K562 (cell line): ENCODE results near the gene TOP3A. TPM values are rescaled to one million over a fixed set of nuclear protein-coding genes. Genes with fewer than 3 reads are reported as not detected.

Source experiments
- ATAC-seq: fragments of 200-7000 bp; cut with Tn5 transposase; 3 replicates; pipeline ENCODE4 v1.9.1; 2020; ENCODE audit warnings: moderate library complexity
- BruUV-seq: library from RNA; stranded (reverse); fragments of 400-500 nt; replicated peaks from 2 replicates; lab custom pipeline; 2021; lab: Mats Ljungman, UMichigan
- CTCF ChIA-PET: fragments of 300-600 bp; formaldehyde crosslinking; extraction: SDS; loops from one replicate; lab custom pipeline; 2021; ENCODE audit warnings: low intra/inter-chr PET ratio; lab: Yijun Ruan, JAX
- POLR2A ChIA-PET: fragments of 300-600, 350-650 bp; sonication (Branson Sonifier 250); formaldehyde crosslinking; extraction: SDS; loops from one replicate; lab custom pipeline; 2021; ENCODE audit warnings: antibody characterized with exemption, inconsistent platforms; lab: Yijun Ruan, JAX
- DNase-seq, 4 experiments: peaks; one replicate each; pipeline versions ENCODE4 v3.0.0 to v3.0.0-alpha.2; 2011 to 2018; ENCODE audit warnings: low spot score in 3 of 4, mixed read lengths in 3 of 4; ENCODE audit errors: extremely low read depth in 1 of 4
- FAIRE-seq: peaks from 2 replicates; lab custom pipeline; 2011; peaks lifted over from hg19 to GRCh38; lab: Jason Lieb, UNC
- H2AFZ ChIP-seq: 2 replicates; pipeline ENCODE4 v1.6.0; 2011; ENCODE audit warnings: low read depth, low read length, control low read depth, inconsistent platforms
- H3K27ac ChIP-seq: fragments of 200-600 bp; 3 replicates; pipeline ENCODE4 v1.8.0; 2011; ENCODE audit warnings: low read depth, mild to moderate bottlenecking, control low read depth, inconsistent platforms, low read length, moderate library complexity, mixed read lengths; ENCODE audit errors: extremely low read depth
- H3K27me3 ChIP-seq, 2 experiments: fragments of 300-600 bp in 1 of 2; 2 replicates in 1 of 2; 3 replicates in 1 of 2; pipeline versions ENCODE4 v1.6.0 to v1.8.0; 2011; ENCODE audit warnings: inconsistent platforms in 2 of 2, low read length in 2 of 2, mild to moderate bottlenecking in 1 of 2, mixed read lengths in 1 of 2, moderate library complexity in 1 of 2; ENCODE audit not compliant: control insufficient read depth in 2 of 2, insufficient read depth in 2 of 2
- H3K36me3 ChIP-seq: fragments of 300-600 bp; 3 replicates; pipeline ENCODE4 v1.8.0; 2011; ENCODE audit warnings: mild to moderate bottlenecking, low read length, inconsistent platforms; ENCODE audit not compliant: control insufficient read depth, insufficient read depth
- H3K4me1 ChIP-seq, 2 experiments: fragments of 200-600 bp in 1 of 2; replicated peaks in 1 of 2; 2 replicates in 1 of 2; 3 replicates in 1 of 2; pipeline versions ENCODE4 v1.5.1 to v1.8.0; 2011; ENCODE audit warnings: inconsistent platforms in 2 of 2, low read length in 2 of 2, mild to moderate bottlenecking in 1 of 2, mixed read lengths in 1 of 2, moderate library complexity in 1 of 2; ENCODE audit not compliant: control insufficient read depth in 2 of 2, insufficient read depth in 2 of 2
- H3K4me2 ChIP-seq: 2 replicates; pipeline ENCODE4 v1.6.1; 2011; ENCODE audit warnings: low read length, control low read depth, inconsistent platforms, mixed read lengths; ENCODE audit not compliant: insufficient read depth
- H3K4me3 ChIP-seq: fragments of 200-600 bp; sonication (generic), shearing (Covaris generic); 2 replicates; pipeline ENCODE4 v1.5.1; 2016; ENCODE audit warnings: control low read depth, inconsistent platforms
- H3K79me2 ChIP-seq: fragments of 200-600 bp; 3 replicates; pipeline ENCODE4 v1.8.0; 2011; ENCODE audit warnings: low read length, inconsistent platforms; ENCODE audit not compliant: control insufficient read depth, insufficient read depth
- H3K9ac ChIP-seq, 2 experiments: 2 replicates each; pipeline versions ENCODE4 v1.6.0 to v1.6.1; 2011; ENCODE audit warnings: low read depth in 2 of 2, low read length in 2 of 2, control low read depth in 1 of 2, inconsistent platforms in 1 of 2, mild to moderate bottlenecking in 1 of 2, mixed read lengths in 1 of 2; ENCODE audit not compliant: insufficient read depth in 1 of 2
- H3K9me1 ChIP-seq: one replicate; pipeline ENCODE4 v1.6.0; 2011; ENCODE audit warnings: inconsistent platforms, mild to moderate bottlenecking, low read length, moderate library complexity; ENCODE audit not compliant: control insufficient read depth, insufficient read depth
- H3K9me3 ChIP-seq: replicated peaks from 2 replicates; pipeline ENCODE4 v1.5.1; 2011; ENCODE audit warnings: low read depth, low read length, inconsistent platforms; ENCODE audit not compliant: control insufficient read depth, insufficient read depth
- H4K20me1 ChIP-seq: replicated peaks from 2 replicates; pipeline ENCODE4 v1.6.1; 2011; ENCODE audit warnings: low read length, inconsistent platforms, mixed read lengths; ENCODE audit not compliant: control insufficient read depth, insufficient read depth
- CAMTA2 ChIP-seq: fragments of 250-450 bp; sonication (Bioruptor Pico); conservative IDR thresholded peaks from 2 replicates; pipeline ENCODE4 v1.5.1; 2022
- COPS2 ChIP-seq: fragments of 450-650 bp; conservative IDR thresholded peaks from 2 replicates; pipeline ENCODE4 v1.6.1; 2016; ENCODE audit warnings: mild to moderate bottlenecking, moderate library complexity
- FOXM1 ChIP-seq, 2 experiments: fragments of 450-650 bp in 1 of 2; sonication (generic) in 1 of 2; formaldehyde crosslinking in 1 of 2; IDR thresholded peaks; 2 replicates each; pipeline versions ENCODE4 v1.6.1 to v1.9.0; 2017 to 2022; ENCODE audit warnings: low read depth in 2 of 2, mild to moderate bottlenecking in 2 of 2, missing genetic modification reagents in 1 of 2, moderate library complexity in 1 of 2
- HDAC3 ChIP-seq: fragments of 450-650 bp; IDR thresholded peaks from 2 replicates; pipeline ENCODE4 v1.6.1; 2018; ENCODE audit warnings: borderline replicate concordance, mild to moderate bottlenecking, moderate library complexity; ENCODE audit not compliant: partially characterized antibody
- MAX ChIP-seq: sonication (generic); formaldehyde crosslinking; IDR thresholded peaks from 2 replicates; pipeline ENCODE4 v1.9.0; 2022; ENCODE audit warnings: mild to moderate bottlenecking, missing genetic modification reagents
- POU5F1 ChIP-seq: fragments of 150-350 bp; IDR thresholded peaks from 2 replicates; pipeline ENCODE4 v1.6.1; 2014; ENCODE audit warnings: borderline replicate concordance, low read length, low read depth, mild to moderate bottlenecking; ENCODE audit not compliant: partially characterized antibody
- RUNX1 ChIP-seq: sonication (generic); IDR thresholded peaks from 2 replicates; pipeline ENCODE4 v1.6.1; 2016; ENCODE audit warnings: antibody characterized with exemption, low read depth
- ZFP30 ChIP-seq: fragments of 250-450 bp; sonication (Bioruptor Pico); IDR thresholded peaks from 2 replicates; pipeline ENCODE4 v1.8.0; 2022; ENCODE audit warnings: moderate library complexity, mild to moderate bottlenecking, inconsistent platforms, borderline replicate concordance
- ZNF324 ChIP-seq: fragments of 250-450 bp; sonication (Bioruptor Pico); IDR thresholded peaks from 2 replicates; pipeline ENCODE4 v1.4.0; 2020; ENCODE audit warnings: mild to moderate bottlenecking
- ZNF699 ChIP-seq: fragments of 250-450 bp; sonication (Bioruptor Pico); IDR thresholded peaks from 2 replicates; pipeline ENCODE4 v1.8.0; 2021; ENCODE audit warnings: mild to moderate bottlenecking, moderate library complexity; ENCODE audit not compliant: insufficient replicate concordance
- ZNF76 ChIP-seq: fragments of 250-450 bp; sonication (Bioruptor Pico); IDR thresholded peaks from 2 replicates; pipeline ENCODE4 v1.4.0; 2020; ENCODE audit warnings: mild to moderate bottlenecking, moderate library complexity, borderline replicate concordance
- WGBS: fragments of 100-300 bp; shearing (Covaris generic); methylation state at CpG from one replicate; pipeline ENCODE4 v1.1.6; 2016; ENCODE audit warnings: low coverage, mixed read lengths; ENCODE audit not compliant: insufficient coverage; ENCODE audit errors: missing lambda C conversion rate; 5-methylcytosine and 5-hydroxymethylcytosine counted together
- in situ Hi-C: fragments of 300-500 bp; cut with MboI; formaldehyde crosslinking; loops from 4 replicates; pipeline ENCODE4 v1.15.0; 2018; ENCODE audit warnings: inconsistent platforms, mixed read lengths
- intact Hi-C: fragments of 100-400 bp; cut with micrococcal nuclease; formaldehyde crosslinking; loops from 2 replicates; pipeline ENCODE4 v1.14.2; 2022
- polyA plus RNA-seq, 8 experiments: library from polyadenylated mRNA; depleted of rRNA in 4 of 8; stranded (reverse) in 5 of 8; unstranded in 3 of 8; fragments of >200 nt; fragmentation: Nextera tagmentation in 2 of 8; fragmentation: Illumina TruSeq in 1 of 8; extraction: Ambion mirVana in 2 of 8; extraction: Trizol in 1 of 8; gene quantifications; 2 replicates each; pipeline versions ENCODE4 v1.2.1 to v1.2.3, GENCODE V29; 2011 to 2014; ENCODE audit warnings: inconsistent platforms in 1 of 8, missing spikeins in 1 of 8
- total RNA-seq, 7 experiments: library from RNA; depleted of rRNA in 6 of 7; stranded (reverse); fragments of >200 nt in 6 of 7; fragmentation: Illumina TruSeq in 2 of 7; extraction: Trizol in 2 of 7; gene quantifications; 2 replicates each; pipeline versions ENCODE4 v1.2.1 to v1.2.3, GENCODE V29; 2011 to 2021; ENCODE audit warnings: low replicate concordance in 1 of 7
- TF ChIP-seq, protein P1 (sequence below): fragments of 450-650 bp; IDR thresholded peaks from 2 replicates; pipeline ENCODE4 v1.6.1; 2018; ENCODE audit warnings: mild to moderate bottlenecking, low read depth; ENCODE audit not compliant: partially characterized antibody

TOP3A gene
- total and polyA plus RNA-seq, 9 of the 15 experiments (the other 6 are each of a cell fraction or from before 2014, with no cell fraction given) = 5.2 to 49.7 (median 24.7) TPM

GRCh38 chr17:18332909-18333489 is 18.2 kb upstream of the TOP3A start (continued):
- TF ChIP-seq, protein P1, sequence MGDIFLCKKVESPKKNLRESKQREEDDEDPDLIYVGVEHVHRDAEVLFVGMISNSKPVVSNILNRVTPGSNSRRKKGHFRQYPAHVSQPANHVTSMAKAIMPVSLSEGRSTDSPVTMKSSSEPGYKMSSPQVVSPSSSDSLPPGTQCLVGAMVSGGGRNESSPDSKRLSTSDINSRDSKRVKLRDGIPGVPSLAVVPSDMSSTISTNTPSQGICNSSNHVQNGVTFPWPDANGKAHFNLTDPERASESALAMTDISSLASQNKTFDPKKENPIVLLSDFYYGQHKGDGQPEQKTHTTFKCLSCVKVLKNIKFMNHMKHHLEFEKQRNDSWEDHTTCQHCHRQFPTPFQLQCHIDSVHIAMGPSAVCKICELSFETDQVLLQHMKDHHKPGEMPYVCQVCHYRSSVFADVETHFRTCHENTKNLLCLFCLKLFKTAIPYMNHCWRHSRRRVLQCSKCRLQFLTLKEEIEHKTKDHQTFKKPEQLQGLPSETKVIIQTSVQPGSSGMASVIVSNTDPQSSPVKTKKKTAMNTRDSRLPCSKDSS = no peak

GRCh38 chr17:18331879-18332278 is 17.1 kb upstream of the TOP3A start:
- FAIRE-seq (no peak), DNase-seq (no peak), ATAC-seq (no peak)
- no peaks in the 10 kb centered on the region for H3K9me3 ChIP-seq
- H3K9me1 ChIP-seq = no peaks in the 10 kb centered on the region
- no peak overlapping the region for H2AFZ ChIP-seq
- H3K4me2 ChIP-seq = no peak overlapping the region
- CTCF ChIA-PET = no interaction called here
- in situ Hi-C loops (no loop called here), intact Hi-C loops (no loop called here)
- no TSS peak for BruUV-seq
- TF ChIP-seq HDAC3 (no peak), ZNF324 (CRISPR knock-in tag) (no peak), FOXM1 (IDR thresholded peaks at IDR 0.05; ENCODE audit: low read depth) (no peak), FOXM1 (CRISPR knock-in tag; IDR thresholded peaks at IDR 0.05; ENCODE audit: low read depth) (no peak), RUNX1 (no peak), ZFP30 (CRISPR knock-in tag) (no peak), ZNF76 (CRISPR knock-in tag) (no peak), ZNF699 (CRISPR knock-in tag) (no peak), MAX (CRISPR knock-in tag) (no peak), POU5F1 (no peak), CAMTA2 (CRISPR knock-in tag) (no peak), COPS2 (no peak)
- no peak overlapping the region; a peak in 1 of 4 replicates for H3K9ac ChIP-seq
- H3K36me3 ChIP-seq = peaks cover 57% of the 10 kb centered on the region; the same call in 2 of the 3 replicates
- H3K4me3 ChIP-seq = no peak overlapping the region
- no peaks in the 10 kb centered on the region for H3K27me3 ChIP-seq
- POLR2A ChIA-PET = interaction anchor here (0.7 kb wide), 1 partner anchor 16 kb away, joined by 3 read pairs; no protein-coding TSS in a partner anchor
- 75% methylated on average over 8 of the region's 9 CpGs for whole genome bisulfite sequencing
- H3K4me1 ChIP-seq = no peaks in the 10 kb centered on the region; a peak in 1 of 5 replicates
- no peaks in the 10 kb centered on the region for H4K20me1 ChIP-seq
- no peaks in the 10 kb centered on the region for H3K79me2 ChIP-seq
- no peak overlapping the region for H3K27ac ChIP-seq
